WI38 (cell line): Measurements from ENCODE around the gene CRYBB2.
"Not testable (repeated sequence)": the region's sequence is repeated elsewhere in the genome, so short reads cannot be mapped to it uniquely, and the experiment has no call there.

ENCODE experiments used
- H3K4me3 ChIP-seq: 2 replicates; pipeline ENCODE4 v1.5.1; 2011; ENCODE audit warnings: low read depth, mild to moderate bottlenecking, control low read depth, low read length
- TF ChIP-seq, protein P1 (sequence below): IDR thresholded peaks from 2 replicates; pipeline ENCODE4 v1.5.1; 2012; ENCODE audit warnings: low read depth, mild to moderate bottlenecking, control low read depth, low read length

CRYBB2 gene

DNA sequence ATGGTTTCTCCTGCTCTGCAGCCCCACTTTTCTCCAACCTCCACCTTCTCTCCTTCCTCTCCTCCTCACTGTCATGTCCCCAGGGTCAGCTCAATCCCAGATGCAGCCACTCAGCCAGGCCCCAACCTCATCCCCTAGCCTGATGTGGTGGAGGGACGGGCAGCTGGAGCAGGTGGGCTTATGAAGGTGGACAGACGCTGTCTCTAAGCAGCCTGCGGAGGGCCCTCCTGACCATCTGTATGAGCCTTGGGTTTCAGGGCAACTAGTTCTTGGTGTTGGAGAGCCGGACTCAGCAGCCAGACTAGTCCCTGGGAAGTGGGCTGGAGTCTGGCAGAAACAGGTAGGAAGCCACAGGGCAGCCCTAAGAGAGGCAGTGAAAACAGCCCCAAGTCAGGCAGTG, 18.1 kb downstream of the CRYBB2 start:
- TF ChIP-seq, protein P1, sequence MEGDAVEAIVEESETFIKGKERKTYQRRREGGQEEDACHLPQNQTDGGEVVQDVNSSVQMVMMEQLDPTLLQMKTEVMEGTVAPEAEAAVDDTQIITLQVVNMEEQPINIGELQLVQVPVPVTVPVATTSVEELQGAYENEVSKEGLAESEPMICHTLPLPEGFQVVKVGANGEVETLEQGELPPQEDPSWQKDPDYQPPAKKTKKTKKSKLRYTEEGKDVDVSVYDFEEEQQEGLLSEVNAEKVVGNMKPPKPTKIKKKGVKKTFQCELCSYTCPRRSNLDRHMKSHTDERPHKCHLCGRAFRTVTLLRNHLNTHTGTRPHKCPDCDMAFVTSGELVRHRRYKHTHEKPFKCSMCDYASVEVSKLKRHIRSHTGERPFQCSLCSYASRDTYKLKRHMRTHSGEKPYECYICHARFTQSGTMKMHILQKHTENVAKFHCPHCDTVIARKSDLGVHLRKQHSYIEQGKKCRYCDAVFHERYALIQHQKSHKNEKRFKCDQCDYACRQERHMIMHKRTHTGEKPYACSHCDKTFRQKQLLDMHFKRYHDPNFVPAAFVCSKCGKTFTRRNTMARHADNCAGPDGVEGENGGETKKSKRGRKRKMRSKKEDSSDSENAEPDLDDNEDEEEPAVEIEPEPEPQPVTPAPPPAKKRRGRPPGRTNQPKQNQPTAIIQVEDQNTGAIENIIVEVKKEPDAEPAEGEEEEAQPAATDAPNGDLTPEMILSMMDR, result no peak
- no peak overlapping the region for H3K4me3 ChIP-seq

DNA sequence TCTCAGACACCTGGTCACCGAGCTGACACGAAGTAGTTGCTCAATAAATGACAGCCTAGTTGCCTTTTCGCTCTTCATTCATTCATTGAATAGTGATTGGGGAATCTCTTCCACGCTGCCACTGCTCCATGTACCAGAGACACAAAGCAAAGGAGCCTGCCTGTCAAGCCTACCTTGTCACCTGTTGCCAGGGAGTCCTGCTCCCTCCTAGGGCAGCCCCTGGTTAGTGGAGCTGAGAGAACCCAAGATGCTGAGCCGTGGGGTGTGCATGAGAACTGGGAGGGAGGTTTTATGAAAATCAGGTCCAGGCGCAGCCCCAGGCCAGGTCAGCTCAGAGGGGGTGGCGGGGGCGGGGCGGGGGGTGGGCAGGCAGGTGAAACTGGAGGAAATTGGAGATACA, 18.6 kb downstream of the CRYBB2 start:
- not testable (repeated sequence) for H3K4me3 ChIP-seq

DNA sequence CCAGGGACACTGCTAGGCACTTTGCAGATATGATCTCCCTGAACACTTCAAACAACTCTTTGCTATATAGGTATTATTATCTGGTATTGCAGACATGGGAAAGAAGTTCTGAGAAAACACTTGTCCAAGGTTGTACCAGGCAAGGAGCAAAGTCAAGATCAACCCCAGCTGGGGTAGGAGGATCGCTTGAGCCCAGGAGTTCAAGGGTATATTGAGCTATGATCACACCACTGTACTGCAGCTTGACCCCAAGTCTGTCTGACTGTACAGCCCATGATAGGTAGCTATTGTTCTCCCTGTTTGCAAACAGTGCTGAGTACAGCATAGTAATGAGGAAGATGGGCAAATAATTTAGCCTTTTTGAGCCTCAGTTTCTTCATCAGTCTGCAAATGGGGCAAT, 35.7 kb downstream of the CRYBB2 start:
- not testable (repeated sequence) for H3K4me3 ChIP-seq

DNA sequence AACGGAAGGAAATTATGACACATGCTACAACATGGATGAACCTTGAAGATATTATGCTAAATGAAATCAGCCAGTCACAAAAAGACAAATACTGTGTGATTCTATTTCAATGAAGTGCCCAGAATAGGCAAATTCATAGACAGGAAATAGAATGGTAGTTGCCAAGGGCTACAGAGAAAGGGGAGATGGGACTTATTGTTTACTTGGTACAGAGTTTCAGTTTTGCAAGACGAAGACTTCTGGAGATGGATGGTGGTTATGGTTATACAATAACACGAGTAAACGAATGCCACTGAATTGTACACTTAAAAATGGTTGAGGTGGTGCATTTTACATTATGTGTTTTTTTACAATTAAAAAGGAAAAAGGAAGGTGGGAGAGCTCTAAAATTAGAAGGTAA, 48.1 kb downstream of the CRYBB2 start:
- H3K4me3 ChIP-seq, result not testable (repeated sequence)

DNA sequence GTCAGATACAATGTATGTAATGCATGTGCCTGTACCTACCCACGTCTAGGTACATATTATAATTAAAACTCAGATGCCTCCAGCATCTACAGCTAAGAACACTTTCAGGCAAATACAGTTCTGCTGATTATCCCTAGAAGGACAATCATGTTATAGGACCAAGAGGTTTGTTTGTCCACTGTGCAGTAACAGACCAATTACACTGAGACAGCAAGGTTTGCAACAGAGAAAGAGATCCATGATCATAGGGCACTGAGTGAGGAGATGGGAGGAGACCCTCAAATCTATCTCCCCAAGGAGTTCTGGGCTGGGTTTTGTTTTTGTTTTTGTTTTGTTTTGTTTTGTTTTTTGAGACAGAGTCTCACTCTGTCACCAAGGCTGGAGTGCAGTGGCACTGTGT, 49.5 kb downstream of the CRYBB2 start:
- not testable (repeated sequence) for H3K4me3 ChIP-seq

DNA sequence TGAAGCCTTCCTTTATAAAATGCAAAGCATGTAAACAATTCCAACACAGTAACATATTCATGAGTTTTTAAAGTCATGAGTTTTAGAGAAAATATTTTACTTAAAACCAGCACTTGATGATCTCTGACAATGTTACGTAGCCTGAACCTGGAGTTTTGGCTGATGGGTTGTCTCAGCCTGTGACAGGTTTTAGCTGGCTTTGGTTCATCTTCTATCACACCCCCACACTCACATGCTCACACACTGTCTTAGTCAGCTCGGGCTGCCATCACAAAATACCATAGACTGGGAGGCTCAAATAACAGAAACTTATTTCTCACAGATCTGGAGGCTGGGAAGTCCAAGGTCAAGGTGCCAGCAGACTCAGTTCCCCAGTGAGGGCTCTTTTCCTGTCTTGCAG, 50.6 kb downstream of the CRYBB2 start:
- not testable (repeated sequence) for H3K4me3 ChIP-seq

DNA sequence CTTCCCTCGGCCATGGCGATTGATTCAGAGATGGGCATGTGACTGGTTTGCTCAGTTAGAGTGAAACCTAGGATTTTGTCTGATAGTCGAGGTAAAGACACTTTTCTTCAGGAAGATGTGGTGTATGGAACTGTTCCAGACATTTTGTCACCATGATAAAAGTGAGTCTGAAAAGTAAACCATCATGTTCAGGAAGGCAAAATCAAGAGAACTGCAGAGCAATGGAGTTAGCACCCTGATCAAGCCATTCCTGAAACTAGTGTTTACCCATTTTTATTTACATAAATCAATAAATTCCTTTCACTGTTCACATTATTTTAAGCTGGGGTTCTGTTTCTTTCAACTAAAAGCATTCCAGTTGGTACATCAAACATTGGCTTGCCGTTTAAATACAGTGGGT, 53.8 kb downstream of the CRYBB2 start:
- not testable (repeated sequence) for H3K4me3 ChIP-seq

DNA sequence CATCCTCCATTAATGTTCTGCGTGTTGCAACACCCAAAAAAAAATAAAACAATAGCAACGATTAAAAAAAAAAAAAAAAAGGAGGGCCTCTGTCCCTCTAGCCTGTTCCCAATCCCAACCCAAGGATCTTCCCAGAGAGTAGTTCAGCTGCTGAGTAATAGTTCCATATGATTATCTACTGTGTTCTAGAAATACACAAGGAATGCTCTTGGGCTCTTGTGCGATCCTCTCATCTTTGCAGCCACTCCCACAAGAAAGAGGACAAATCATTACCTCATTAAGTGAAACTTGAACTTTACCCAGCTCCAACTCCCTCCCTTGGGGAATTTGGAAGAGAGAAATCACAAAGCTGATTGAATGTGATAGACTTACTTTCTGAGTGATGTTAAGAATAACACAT, 54.5 kb downstream of the CRYBB2 start:
- not testable (repeated sequence) for H3K4me3 ChIP-seq

DNA sequence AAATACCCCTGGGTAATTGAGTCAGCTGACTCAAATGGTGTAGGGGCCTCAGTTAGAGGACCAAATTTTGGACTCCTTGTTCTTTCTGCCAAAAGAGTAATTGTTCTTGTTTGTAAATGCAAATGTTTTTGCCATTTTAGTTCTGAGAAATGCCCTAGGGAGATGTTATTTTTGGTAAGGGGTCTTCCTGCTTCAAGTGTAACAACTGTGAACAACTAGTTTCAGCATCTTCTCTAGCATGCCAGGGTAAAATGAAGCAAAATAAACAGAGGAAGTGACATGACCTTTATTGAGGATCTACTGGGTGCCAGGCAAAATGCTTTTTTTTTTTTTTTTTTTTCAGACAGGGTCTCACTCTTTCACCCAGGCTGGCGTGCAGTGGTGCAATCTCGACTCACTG, 60.7 kb downstream of the CRYBB2 start:
- H3K4me3 ChIP-seq, result not testable (repeated sequence)
